HL-60 (cell line): ENCODE results near the gene TCEA2.
A peak's percentile ranks its signal among the peaks of the same experiment; 100 is the strongest.

Source experiments
- DNase-seq, 2 experiments: peaks; one replicate each; pipeline ENCODE4 v3.0.0-alpha.2; 2010 to 2020; ENCODE audit warnings: low read depth in 1 of 2, low spot score in 1 of 2
- H3K27ac ChIP-seq: fragments of 250-450 bp; sonication (Bioruptor Pico); replicated peaks from 2 replicates; pipeline ENCODE4 v1.5.1; 2020; ENCODE audit warnings: mild to moderate bottlenecking, moderate library complexity
- H3K27me3 ChIP-seq: fragments of 250-450 bp; sonication (Bioruptor Pico); 2 replicates; pipeline ENCODE4 v1.5.1; 2021; ENCODE audit warnings: mild to moderate bottlenecking, moderate library complexity; ENCODE audit not compliant: insufficient read depth, poor library complexity, severe bottlenecking
- H3K4me3 ChIP-seq: replicated peaks from 2 replicates; pipeline ENCODE4 v1.5.1; 2011; ENCODE audit warnings: mild to moderate bottlenecking, control low read depth, low read length; ENCODE audit not compliant: insufficient read depth
- CTCF ChIP-seq: IDR thresholded peaks from one replicate; pipeline ENCODE4 v1.5.1; 2011; ENCODE audit warnings: low read length, control low read depth, inconsistent platforms; ENCODE audit not compliant: insufficient read depth
- GABPA ChIP-seq: IDR thresholded peaks from 2 replicates; pipeline ENCODE4 v1.6.1; 2012; ENCODE audit warnings: low read depth
- POLR2AphosphoS5 ChIP-seq: IDR thresholded peaks from 2 replicates; pipeline ENCODE4 v1.6.1; 2012; ENCODE audit warnings: low read depth
- REST ChIP-seq: IDR thresholded peaks from 2 replicates; pipeline ENCODE4 v1.6.1; 2012; ENCODE audit warnings: low read depth; ENCODE audit not compliant: insufficient replicate concordance
- SPI1 ChIP-seq: IDR thresholded peaks from 2 replicates; pipeline ENCODE4 v1.6.1; 2012; ENCODE audit warnings: low read depth, mild to moderate bottlenecking, borderline replicate concordance

Gene TCEA2

GRCh38 chr20:64112691-64113443 is 49.9 kb downstream of the TCEA2 start:
- Histone ChIP-seq H3K27ac (peak overlapping the region; percentile 35), H3K4me3 (no peak overlapping the region), H3K27me3 (no peaks in the 10 kb centered on the region)
- TF ChIP-seq CTCF, result no peak
- no peak for TF ChIP-seq REST
- no peak for TF ChIP-seq POLR2AphosphoS5
- no peak for TF ChIP-seq GABPA
- DNase-seq, result no peak

GRCh38 chr20:64113444-64113775 is 50.4 kb downstream of the TCEA2 start:
- no peaks in the 10 kb centered on the region for H3K27me3 ChIP-seq

More at GRCh38 chr20:64113444-64113775, 50.4 kb downstream of the TCEA2 start:
- H3K4me3 ChIP-seq, result no peak overlapping the region
- TF ChIP-seq SPI1 (no peak), GABPA (no peak), POLR2AphosphoS5 (no peak), REST (no peak), CTCF (no peak)
- no peak for DNase-seq
- no peak overlapping the region for H3K27ac ChIP-seq
